Stimulated activated CD4-positive, alpha-beta T cell treated with anti-CD3 and anti-CD28 coated beads, TNF-alpha, amount 100 ng/mL, for 4 hours (primary cell): ENCODE results near the gene GPSM1.
A peak's percentile ranks its signal among the peaks of the same experiment; 100 is the strongest.

Source experiments
- DNase-seq, 3 experiments: peaks; one replicate each; pipeline ENCODE4 v3.0.0-alpha.2; 2020; ENCODE audit warnings: low read depth in 3 of 3

The GPSM1 gene

GRCh38 chr9:136304981-136305380, 22.4 kb upstream of the GPSM1 start:
- DNase-seq: no peak

- DNase-seq: no peak
These were observed 21.5 kb upstream of the GPSM1 start for GRCh38 chr9:136305804-136306203.

GRCh38 chr9:136306211-136307208, 20.8 kb upstream of the GPSM1 start:
- DNase-seq: no peak

GRCh38 chr9:136307215-136307750, 20.1 kb upstream of the GPSM1 start:
- DNase-seq: no peak

GRCh38 chr9:136308006-136308701, 19.2 kb upstream of the GPSM1 start:
- DNase-seq: no peak

- DNase-seq: no peak
These were observed 18.7 kb upstream of the GPSM1 start for GRCh38 chr9:136308702-136309053.

- no peak for DNase-seq
These were observed 18.1 kb upstream of the GPSM1 start for GRCh38 chr9:136309101-136309801.

GRCh38 chr9:136309806-136310220, 17.5 kb upstream of the GPSM1 start:
- no peak for DNase-seq

GRCh38 chr9:136310273-136311030, 16.9 kb upstream of the GPSM1 start:
- DNase-seq: no peak

- DNase-seq: no peak
These were observed 16.0 kb upstream of the GPSM1 start for GRCh38 chr9:136311051-136312008.

- no peak for DNase-seq
These were observed 15.3 kb upstream of the GPSM1 start for GRCh38 chr9:136312009-136312375.

GRCh38 chr9:136312436-136312835, 14.9 kb upstream of the GPSM1 start:
- DNase-seq: peak in 2 of 3 experiments; percentile 22 to 35

GRCh38 chr9:136313111-136314055, 14.0 kb upstream of the GPSM1 start:
- no peak for DNase-seq

- no peak for DNase-seq
These were observed 13.3 kb upstream of the GPSM1 start for GRCh38 chr9:136314056-136314416.

- no peak for DNase-seq
These were observed 12.4 kb upstream of the GPSM1 start for GRCh38 chr9:136314944-136315343.

GRCh38 chr9:136316271-136316751, 11.0 kb upstream of the GPSM1 start:
- no peak for DNase-seq

GRCh38 chr9:136316896-136317676, 10.3 kb upstream of the GPSM1 start:
- DNase-seq: no peak

- no peak for DNase-seq
These were observed 9.6 kb upstream of the GPSM1 start for GRCh38 chr9:136317695-136318094.
